Upper lobe of left lung (tissue), 6 donors: ENCODE measurements around the gene LMCD1. TPM values are rescaled to one million over a fixed set of nuclear protein-coding genes. Genes with fewer than 3 reads are reported as not detected.

Experiments
- ATAC-seq, 2 donors: fragments of 200-7000 bp; cut with Tn5 transposase; one replicate each; pipeline ENCODE4 v1.9.1; 2022; ENCODE audit warnings: mild to moderate bottlenecking in 2 of 2, moderate library complexity in 2 of 2; ENCODE audit not compliant: low FRiP score in 2 of 2
- DNase-seq, 2 donors: peaks; one replicate each; pipeline ENCODE4 v3.0.0-alpha.2; 2019 to 2020
- H3K27ac ChIP-seq, 4 donors: fragments of 200-600 bp; sonication (generic); one replicate each; pipeline ENCODE4 v1.5.1; 2016 to 2019
- H3K27me3 ChIP-seq, 4 donors: fragments of 200-600 bp; sonication (generic); one replicate each; pipeline ENCODE4 v1.5.1; 2017 to 2019
- H3K36me3 ChIP-seq, 4 donors: fragments of 200-600 bp; sonication (generic); one replicate each; pipeline ENCODE4 v1.5.1; 2016 to 2019
- H3K4me1 ChIP-seq, 4 donors: fragments of 200-600 bp; sonication (generic); one replicate each; pipeline ENCODE4 v1.5.1; 2018 to 2019
- H3K4me3 ChIP-seq, 4 donors: fragments of 200-600 bp; sonication (generic); one replicate each; pipeline ENCODE4 v1.5.1; 2017 to 2019; ENCODE audit warnings: mild to moderate bottlenecking in 2 of 4, moderate library complexity in 1 of 4
- H3K9me3 ChIP-seq, 4 donors: fragments of 200-600 bp; sonication (generic); one replicate each; pipeline ENCODE4 v1.5.1; 2018 to 2019
- EP300 ChIP-seq, 4 donors: sonication (generic); formaldehyde crosslinking; IDR thresholded peaks; one replicate each; pipeline ENCODE4 v1.5.1; 2017; ENCODE audit warnings: antibody characterized with exemption in 4 of 4, control low read depth in 2 of 4
- POLR2A ChIP-seq, 4 donors: fragments of 450-650 bp; IDR thresholded peaks; one replicate each; pipeline ENCODE4 v1.5.1; 2016 to 2017; ENCODE audit warnings: antibody characterized with exemption in 4 of 4, mild to moderate bottlenecking in 2 of 4
- POLR2AphosphoS5 ChIP-seq, 2 donors: sonication (generic); formaldehyde crosslinking; IDR thresholded peaks; one replicate each; pipeline ENCODE4 v1.5.1; 2017; ENCODE audit warnings: antibody characterized with exemption in 2 of 2
- WGBS, 2 donors: methylation state at CpG; one replicate each; pipeline ENCODE4 v1.1.5; 2017 to 2018; 5-methylcytosine and 5-hydroxymethylcytosine counted together
- total RNA-seq, 6 donors: library from RNA; depleted of rRNA in 4 of 6; stranded (reverse); fragments of >200 nt in 4 of 6; gene quantifications; one replicate each; pipeline versions ENCODE4 v1.1.0 to v1.2.1, GENCODE V29; 2016 to 2021
- TF ChIP-seq, protein P1 (sequence below), 6 experiments: fragments of 450-650 bp in 4 of 6; fragments of 200-600 bp in 2 of 6; sonication (generic) in 2 of 6; IDR thresholded peaks; one replicate each; pipeline ENCODE4 v1.5.1; 2016 to 2019; ENCODE audit warnings: antibody characterized with exemption in 6 of 6
- donor health status: DM: no; HTN: no; CAD: no; lungs with moderate emphysema.
- donor health status: DM: no; HTN: yes; CAD: no; lungs with severe emphysema.

LMCD1 gene
- total RNA-seq, 6 donors from 2014 or later = 47.4 to 269 (median 118) TPM

- Histone ChIP-seq H3K9me3 (no peaks in the 10 kb centered on the region), H3K4me1 (no peaks in the 10 kb centered on the region), H3K36me3 (no peaks in the 10 kb centered on the region), H3K27ac (no peak overlapping the region), H3K4me3 (no peak overlapping the region), H3K27me3 (no peaks in the 10 kb centered on the region)
- 83 to 85% methylated on average over 6 to 7 of the region's 7 CpGs for WGBS, 2 donors
- DNase-seq (no peak), ATAC-seq (peak in 1 of 2 donors; percentile 55)
- TF ChIP-seq, protein P1, sequence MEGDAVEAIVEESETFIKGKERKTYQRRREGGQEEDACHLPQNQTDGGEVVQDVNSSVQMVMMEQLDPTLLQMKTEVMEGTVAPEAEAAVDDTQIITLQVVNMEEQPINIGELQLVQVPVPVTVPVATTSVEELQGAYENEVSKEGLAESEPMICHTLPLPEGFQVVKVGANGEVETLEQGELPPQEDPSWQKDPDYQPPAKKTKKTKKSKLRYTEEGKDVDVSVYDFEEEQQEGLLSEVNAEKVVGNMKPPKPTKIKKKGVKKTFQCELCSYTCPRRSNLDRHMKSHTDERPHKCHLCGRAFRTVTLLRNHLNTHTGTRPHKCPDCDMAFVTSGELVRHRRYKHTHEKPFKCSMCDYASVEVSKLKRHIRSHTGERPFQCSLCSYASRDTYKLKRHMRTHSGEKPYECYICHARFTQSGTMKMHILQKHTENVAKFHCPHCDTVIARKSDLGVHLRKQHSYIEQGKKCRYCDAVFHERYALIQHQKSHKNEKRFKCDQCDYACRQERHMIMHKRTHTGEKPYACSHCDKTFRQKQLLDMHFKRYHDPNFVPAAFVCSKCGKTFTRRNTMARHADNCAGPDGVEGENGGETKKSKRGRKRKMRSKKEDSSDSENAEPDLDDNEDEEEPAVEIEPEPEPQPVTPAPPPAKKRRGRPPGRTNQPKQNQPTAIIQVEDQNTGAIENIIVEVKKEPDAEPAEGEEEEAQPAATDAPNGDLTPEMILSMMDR (IDR thresholded peaks at IDR 0.05) = no peak
- TF ChIP-seq POLR2A (IDR thresholded peaks at IDR 0.05) = no peak
- TF ChIP-seq POLR2AphosphoS5 (IDR thresholded peaks at IDR 0.05) = no peak
- no peak for TF ChIP-seq EP300 (IDR thresholded peaks at IDR 0.05)
Measured at GRCh38 chr3:8597219-8597853, 95.7 kb downstream of the LMCD1 start.

GRCh38 chr3:8599146-8599545 is 97.5 kb downstream of the LMCD1 start:
- no peak for DNase-seq
- Histone ChIP-seq H3K4me1 (no peaks in the 10 kb centered on the region), H3K27me3 (no peaks in the 10 kb centered on the region), H3K36me3 (no peaks in the 10 kb centered on the region), H3K9me3 (no peaks in the 10 kb centered on the region), H3K27ac (no peak overlapping the region), H3K4me3 (no peak overlapping the region)
- WGBS, 2 donors = 73 to 87% methylated on average over 3 of the region's 3 CpGs
- TF ChIP-seq POLR2AphosphoS5 (IDR thresholded peaks at IDR 0.05) (no peak), EP300 (IDR thresholded peaks at IDR 0.05) (no peak)
- TF ChIP-seq, protein P1 (IDR thresholded peaks at IDR 0.05) = no peak
- no peak for ATAC-seq

DNA sequence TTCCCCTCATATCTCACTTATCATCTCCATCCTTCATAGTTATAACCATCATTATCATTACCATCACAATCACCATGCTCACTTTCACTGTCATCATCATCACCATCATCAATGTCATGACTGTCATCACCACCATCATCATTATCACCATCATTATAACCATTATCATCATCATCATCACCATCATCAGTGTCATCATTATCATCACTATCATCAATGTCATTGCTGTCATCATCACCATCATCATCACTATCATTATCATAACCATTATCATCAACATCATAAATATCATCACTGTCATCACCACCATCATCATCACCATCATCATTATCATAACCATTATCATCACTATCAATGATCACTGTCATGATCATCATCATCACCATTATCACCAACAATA is 98.8 kb downstream of the LMCD1 start:
- Histone ChIP-seq H3K4me3 (no peak overlapping the region), H3K9me3 (no peaks in the 10 kb centered on the region)

DNA sequence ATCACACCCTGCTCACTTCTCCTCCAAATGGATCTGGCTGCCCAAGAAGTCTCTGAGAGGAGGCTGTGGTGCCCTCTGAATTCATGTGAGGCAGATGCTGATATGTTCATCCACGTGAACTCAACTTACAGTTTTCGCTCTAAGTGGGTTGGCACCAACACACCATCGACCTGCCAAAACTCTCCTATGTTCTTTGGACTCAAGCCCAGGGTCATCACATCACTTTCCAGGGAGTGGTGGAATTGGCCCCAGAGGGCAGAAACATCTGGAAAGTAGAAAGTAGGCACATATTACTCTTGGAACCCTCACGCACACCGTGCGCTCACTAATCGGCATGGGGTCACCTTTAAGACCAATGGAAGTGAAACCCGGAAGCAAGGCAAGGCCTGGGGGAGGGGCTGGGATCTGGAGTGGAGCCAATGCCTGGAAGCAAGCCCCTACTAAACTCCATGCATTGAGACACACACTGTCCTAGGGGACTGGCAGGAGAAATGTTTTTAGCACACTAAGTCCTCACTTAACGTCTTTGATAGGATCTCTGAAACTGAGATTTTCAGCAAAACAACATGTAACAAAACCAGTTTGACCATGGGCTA is 101.6 kb downstream of the LMCD1 start:
- ATAC-seq = no peak
- 71 to 74% methylated on average over 9 of the region's 9 CpGs for WGBS, 2 donors

More for the DNA sequence above, 98.8 kb downstream of the LMCD1 start:
- no peak overlapping the region for H3K27ac ChIP-seq
- H3K27me3 ChIP-seq = no peaks in the 10 kb centered on the region
- H3K4me1 ChIP-seq = no peaks in the 10 kb centered on the region
- no peak for ATAC-seq
- TF ChIP-seq POLR2A (IDR thresholded peaks at IDR 0.05) = no peak
- no peak for TF ChIP-seq EP300 (IDR thresholded peaks at IDR 0.05)
- TF ChIP-seq, protein P1 (IDR thresholded peaks at IDR 0.05) = no peak
- TF ChIP-seq POLR2AphosphoS5 (IDR thresholded peaks at IDR 0.05) = no peak
- no peaks in the 10 kb centered on the region for H3K36me3 ChIP-seq
- no peak for DNase-seq

More for the DNA sequence above, 101.6 kb downstream of the LMCD1 start:
- Histone ChIP-seq H3K4me1 (peaks cover 8 to 13% (median 11%) of the 10 kb centered on the region in 4 donors), H3K27ac (no peak overlapping the region), H3K27me3 (no peaks in the 10 kb centered on the region), H3K4me3 (no peak overlapping the region), H3K36me3 (no peaks in the 10 kb centered on the region), H3K9me3 (no peaks in the 10 kb centered on the region)
- TF ChIP-seq POLR2A (IDR thresholded peaks at IDR 0.05) = no peak
- TF ChIP-seq, protein P1 (IDR thresholded peaks at IDR 0.05) = no peak
- no peak for TF ChIP-seq POLR2AphosphoS5 (IDR thresholded peaks at IDR 0.05)
- TF ChIP-seq EP300 (IDR thresholded peaks at IDR 0.05) = no peak
- no peak for DNase-seq
